OCI-LY1 (cell line): ENCODE measurements around the gene BCL2L11.
A peak's percentile ranks its signal among the peaks of the same experiment; 100 is the strongest.

Source experiments
- H2AFZ ChIP-seq: fragments of 200-600 bp; sonication (generic), shearing (Covaris generic); 2 replicates; pipeline ENCODE4 v1.6.0; 2014; ENCODE audit warnings: antibody characterized with exemption, mild to moderate bottlenecking, low read length
- H3F3A ChIP-seq: fragments of 200-600 bp; sonication (generic), shearing (Covaris generic); 2 replicates; pipeline ENCODE4 v1.6.0; 2014; ENCODE audit warnings: mild to moderate bottlenecking, antibody characterized with exemption, low read length, moderate library complexity; ENCODE audit not compliant: insufficient read depth
- H3K27ac ChIP-seq: fragments of 200-600 bp; sonication (generic); 2 replicates; pipeline ENCODE4 v1.5.1; 2014; ENCODE audit warnings: low read length, mixed run types, mild to moderate bottlenecking, low read depth; ENCODE audit not compliant: poor library complexity, severe bottlenecking
- H3K27me3 ChIP-seq: fragments of 200-600 bp; sonication (generic); 2 replicates; pipeline ENCODE4 v1.6.0; 2014; ENCODE audit warnings: antibody characterized with exemption, mild to moderate bottlenecking, low read length, moderate library complexity; ENCODE audit not compliant: insufficient read depth
- H3K36me3 ChIP-seq: fragments of 200-600 bp; sonication (generic); 2 replicates; pipeline ENCODE4 v1.6.1; 2014; ENCODE audit warnings: mild to moderate bottlenecking, antibody characterized with exemption, low read length, moderate library complexity, mixed read lengths; ENCODE audit not compliant: insufficient read depth
- H3K4me1 ChIP-seq: fragments of 200-600 bp; sonication (generic); 2 replicates; pipeline ENCODE4 v1.5.1; 2014; ENCODE audit warnings: mild to moderate bottlenecking, low read length, moderate library complexity; ENCODE audit not compliant: insufficient read depth, severe bottlenecking
- H3K4me2 ChIP-seq: fragments of 200-600 bp; sonication (generic), shearing (Covaris generic); 2 replicates; pipeline ENCODE4 v1.6.1; 2014; ENCODE audit warnings: low read length
- H3K4me3 ChIP-seq: fragments of 200-600 bp; sonication (generic); 2 replicates; pipeline ENCODE4 v1.5.1; 2014; ENCODE audit warnings: low read length, low read depth, mild to moderate bottlenecking, mixed read lengths; ENCODE audit not compliant: poor library complexity, severe bottlenecking
- H3K79me2 ChIP-seq: fragments of 200-600 bp; shearing (Covaris generic); 2 replicates; pipeline ENCODE4 v1.6.1; 2016; ENCODE audit warnings: mixed run types, low read length, mixed read lengths; ENCODE audit not compliant: insufficient read depth
- H3K9ac ChIP-seq: fragments of 200-600 bp; sonication (generic), shearing (Covaris generic); 2 replicates; pipeline ENCODE4 v1.6.1; 2014; ENCODE audit warnings: mild to moderate bottlenecking, low read length, mixed read lengths
- H3K9me2 ChIP-seq: fragments of 200-600 bp; sonication (generic), shearing (Covaris generic); 2 replicates; pipeline ENCODE4 v1.6.1; 2014; ENCODE audit warnings: low read depth, mild to moderate bottlenecking, low read length, mixed read lengths
- H3K9me3 ChIP-seq: fragments of 200-600 bp; shearing (Covaris generic); 2 replicates; pipeline ENCODE4 v1.6.1; 2014; ENCODE audit warnings: low read length, mixed read lengths
- H4K20me1 ChIP-seq: fragments of 200-600 bp; sonication (generic), shearing (Covaris generic); 2 replicates; pipeline ENCODE4 v1.6.0; 2016; ENCODE audit warnings: mild to moderate bottlenecking, low read length; ENCODE audit not compliant: insufficient read depth
- EZH2 ChIP-seq: fragments of 200-600 bp; sonication (generic), shearing (Covaris generic); IDR thresholded peaks from 2 replicates; pipeline ENCODE4 v1.8.0; 2017; ENCODE audit warnings: borderline replicate concordance, mixed run types, mild to moderate bottlenecking, antibody characterized with exemption, low read length, moderate library complexity, mixed read lengths
- TF ChIP-seq, protein P1 (sequence below): fragments of 200-600 bp; sonication (generic), shearing (Covaris generic); IDR thresholded peaks from 2 replicates; pipeline ENCODE4 v1.5.1; 2017; ENCODE audit warnings: mild to moderate bottlenecking, antibody characterized with exemption, low read length, moderate library complexity, mixed read lengths

The BCL2L11 gene

DNA sequence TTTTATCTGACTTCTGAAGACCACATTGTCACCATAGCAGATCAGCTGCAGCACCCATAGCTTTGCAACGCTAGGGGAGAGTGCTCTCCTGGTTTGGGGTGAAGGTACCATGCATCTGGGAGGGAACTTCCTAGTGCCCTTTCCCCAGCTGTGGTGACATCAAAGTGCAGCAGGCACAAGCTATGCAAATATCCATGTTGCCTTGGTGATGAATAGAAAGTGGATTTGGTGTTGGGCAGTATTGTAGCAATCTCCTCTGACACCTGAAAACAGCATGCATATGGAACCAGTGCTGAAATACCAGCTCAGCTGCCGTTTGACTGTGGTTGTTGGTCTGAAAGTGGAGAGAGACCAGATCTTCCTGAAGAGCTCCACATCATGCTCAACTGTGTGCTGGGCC, 37.1 kb downstream of the BCL2L11 start:
- Histone ChIP-seq H3F3A (peaks cover 24% of the 10 kb centered on the region; the same call in 1 of the 2 replicates), H3K27me3 (no peaks in the 10 kb centered on the region), H3K9ac (peak overlapping the region; percentile 34; the same call in 1 of the 2 replicates), H3K9me3 (no peaks in the 10 kb centered on the region), H3K27ac (peak overlapping the region; percentile 93), H3K4me2 (peak overlapping the region; percentile 54; the same call in 1 of the 2 replicates), H2AFZ (no peak overlapping the region), H3K79me2 (peaks cover 57% of the 10 kb centered on the region), H3K36me3 (peaks cover 99% of the 10 kb centered on the region), H3K9me2 (no peaks in the 10 kb centered on the region), H3K4me1 (peaks cover 99% of the 10 kb centered on the region), H4K20me1 (no peaks in the 10 kb centered on the region), H3K4me3 (peak overlapping the region; percentile 2)
- no peak for TF ChIP-seq EZH2
- TF ChIP-seq, protein P1, sequence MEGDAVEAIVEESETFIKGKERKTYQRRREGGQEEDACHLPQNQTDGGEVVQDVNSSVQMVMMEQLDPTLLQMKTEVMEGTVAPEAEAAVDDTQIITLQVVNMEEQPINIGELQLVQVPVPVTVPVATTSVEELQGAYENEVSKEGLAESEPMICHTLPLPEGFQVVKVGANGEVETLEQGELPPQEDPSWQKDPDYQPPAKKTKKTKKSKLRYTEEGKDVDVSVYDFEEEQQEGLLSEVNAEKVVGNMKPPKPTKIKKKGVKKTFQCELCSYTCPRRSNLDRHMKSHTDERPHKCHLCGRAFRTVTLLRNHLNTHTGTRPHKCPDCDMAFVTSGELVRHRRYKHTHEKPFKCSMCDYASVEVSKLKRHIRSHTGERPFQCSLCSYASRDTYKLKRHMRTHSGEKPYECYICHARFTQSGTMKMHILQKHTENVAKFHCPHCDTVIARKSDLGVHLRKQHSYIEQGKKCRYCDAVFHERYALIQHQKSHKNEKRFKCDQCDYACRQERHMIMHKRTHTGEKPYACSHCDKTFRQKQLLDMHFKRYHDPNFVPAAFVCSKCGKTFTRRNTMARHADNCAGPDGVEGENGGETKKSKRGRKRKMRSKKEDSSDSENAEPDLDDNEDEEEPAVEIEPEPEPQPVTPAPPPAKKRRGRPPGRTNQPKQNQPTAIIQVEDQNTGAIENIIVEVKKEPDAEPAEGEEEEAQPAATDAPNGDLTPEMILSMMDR: peak; percentile 25; the same call in 1 of the 2 replicates

DNA sequence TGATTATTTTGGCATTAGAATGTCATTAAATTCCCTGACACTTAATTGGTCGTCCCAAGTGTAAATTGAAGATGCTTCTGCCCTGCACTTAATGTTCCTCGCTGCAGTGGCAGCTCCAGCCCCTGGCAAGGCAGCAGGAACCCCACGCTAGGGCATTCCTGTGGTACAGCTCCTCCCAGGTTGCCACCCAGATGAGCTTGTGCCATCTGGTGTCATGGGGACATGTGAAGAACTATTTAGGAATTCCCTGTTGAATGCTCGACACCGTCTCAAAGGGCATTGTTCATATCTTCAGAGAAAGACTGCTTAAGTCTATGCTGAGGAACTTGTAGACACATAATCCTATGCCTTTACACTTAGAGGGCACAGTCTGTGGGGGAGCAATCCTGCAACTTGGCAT, 38.9 kb downstream of the BCL2L11 start:
- Histone ChIP-seq H2AFZ (no peak overlapping the region), H3K9me2 (no peaks in the 10 kb centered on the region), H3K9me3 (no peaks in the 10 kb centered on the region), H3K79me2 (peaks cover 42% of the 10 kb centered on the region), H3K27ac (peak overlapping the region; percentile 93), H3F3A (peaks cover 25% of the 10 kb centered on the region; the same call in 1 of the 2 replicates), H3K4me2 (no peak overlapping the region), H3K36me3 (peaks cover 99% of the 10 kb centered on the region), H3K4me3 (no peak overlapping the region), H3K9ac (no peak overlapping the region), H3K27me3 (no peaks in the 10 kb centered on the region), H3K4me1 (peaks cover 99% of the 10 kb centered on the region), H4K20me1 (no peaks in the 10 kb centered on the region)
- TF ChIP-seq, protein P1: no peak
- TF ChIP-seq EZH2: no peak

DNA sequence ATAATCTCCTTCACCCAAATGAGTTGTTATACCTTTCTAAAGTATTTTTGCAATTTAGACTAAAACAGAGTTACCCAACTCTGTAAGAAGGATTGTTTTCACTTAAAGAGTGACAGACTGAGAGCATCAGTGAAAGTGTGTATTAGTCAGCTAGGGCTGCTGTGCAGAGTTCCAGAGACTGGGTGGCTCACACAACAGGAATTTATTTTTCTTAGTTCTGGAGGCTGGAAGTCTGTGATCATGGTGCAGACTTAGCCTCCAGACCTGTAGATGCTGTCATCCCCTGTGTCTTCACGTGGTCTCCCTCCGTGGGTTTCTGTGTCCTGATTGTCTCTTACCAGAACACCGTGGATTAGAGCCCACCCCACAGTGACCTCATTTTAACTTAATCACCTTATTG, 40.0 kb downstream of the BCL2L11 start:
- no peak overlapping the region; the same call in 1 of the 2 replicates for H3K9ac ChIP-seq
- no peaks in the 10 kb centered on the region for H3K27me3 ChIP-seq
- H3K4me2 ChIP-seq: no peak overlapping the region
- H3F3A ChIP-seq: peaks cover 21% of the 10 kb centered on the region
- no peaks in the 10 kb centered on the region for H3K9me3 ChIP-seq
- H3K27ac ChIP-seq: peak overlapping the region; percentile 93
- TF ChIP-seq EZH2: no peak
- TF ChIP-seq, protein P1: no peak
- peaks cover 98% of the 10 kb centered on the region for H3K36me3 ChIP-seq
- no peaks in the 10 kb centered on the region for H3K9me2 ChIP-seq
- peaks cover 36% of the 10 kb centered on the region for H3K79me2 ChIP-seq
- no peak overlapping the region for H2AFZ ChIP-seq
- H4K20me1 ChIP-seq: no peaks in the 10 kb centered on the region
- H3K4me3 ChIP-seq: no peak overlapping the region
- H3K4me1 ChIP-seq: peaks cover 98% of the 10 kb centered on the region
